Activated naive CD4-positive, alpha-beta T cell (primary cell): ENCODE results near the gene THSD4.
A peak's percentile ranks its signal among the peaks of the same experiment; 100 is the strongest.

Experiments
- DNase-seq, 4 experiments: peaks; one replicate each; lab custom pipeline; 2025; lab: John Stamatoyannopoulos, UW

Gene THSD4

DNA sequence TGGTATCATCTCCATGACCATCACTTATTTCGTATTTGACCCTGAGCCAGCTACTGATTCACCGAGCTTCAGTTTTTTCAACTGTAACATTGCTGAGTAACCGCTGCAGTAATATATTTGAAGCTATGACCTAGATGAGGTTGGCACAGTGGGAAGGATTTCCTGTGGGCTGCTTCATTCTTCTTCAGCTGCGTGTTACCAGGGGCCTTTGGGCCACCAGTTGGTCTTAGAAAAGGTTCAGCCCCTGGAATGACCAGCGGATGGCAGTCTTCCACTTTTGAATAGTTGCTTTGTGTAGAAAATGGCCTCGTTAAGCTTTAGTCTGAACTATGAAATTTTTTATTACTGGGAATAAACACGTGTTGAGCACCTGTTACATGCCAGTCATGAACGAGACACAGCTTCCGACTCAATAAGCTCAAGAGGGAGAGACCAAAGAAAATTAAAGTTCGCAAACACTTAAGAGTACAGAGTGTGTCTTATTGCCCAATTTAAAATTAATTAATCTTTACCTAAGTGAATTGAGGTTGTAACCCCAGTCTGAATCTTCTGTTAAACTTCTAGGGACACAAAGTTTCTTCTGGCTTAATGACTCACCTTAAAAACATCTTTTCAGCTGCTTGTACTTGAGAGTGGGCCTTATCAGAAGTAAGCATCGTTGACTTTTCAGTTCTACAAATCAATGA is 637.5 kb downstream of the THSD4 start:
- no peak for DNase-seq

GRCh38 chr15:71753346-71753745 is 638.1 kb downstream of the THSD4 start:
- DNase-seq: no peak

- no peak for DNase-seq
These were observed 639.4 kb downstream of the THSD4 start for GRCh38 chr15:71754660-71755059.

GRCh38 chr15:71755092-71755970 is 640.1 kb downstream of the THSD4 start:
- no peak for DNase-seq

DNA sequence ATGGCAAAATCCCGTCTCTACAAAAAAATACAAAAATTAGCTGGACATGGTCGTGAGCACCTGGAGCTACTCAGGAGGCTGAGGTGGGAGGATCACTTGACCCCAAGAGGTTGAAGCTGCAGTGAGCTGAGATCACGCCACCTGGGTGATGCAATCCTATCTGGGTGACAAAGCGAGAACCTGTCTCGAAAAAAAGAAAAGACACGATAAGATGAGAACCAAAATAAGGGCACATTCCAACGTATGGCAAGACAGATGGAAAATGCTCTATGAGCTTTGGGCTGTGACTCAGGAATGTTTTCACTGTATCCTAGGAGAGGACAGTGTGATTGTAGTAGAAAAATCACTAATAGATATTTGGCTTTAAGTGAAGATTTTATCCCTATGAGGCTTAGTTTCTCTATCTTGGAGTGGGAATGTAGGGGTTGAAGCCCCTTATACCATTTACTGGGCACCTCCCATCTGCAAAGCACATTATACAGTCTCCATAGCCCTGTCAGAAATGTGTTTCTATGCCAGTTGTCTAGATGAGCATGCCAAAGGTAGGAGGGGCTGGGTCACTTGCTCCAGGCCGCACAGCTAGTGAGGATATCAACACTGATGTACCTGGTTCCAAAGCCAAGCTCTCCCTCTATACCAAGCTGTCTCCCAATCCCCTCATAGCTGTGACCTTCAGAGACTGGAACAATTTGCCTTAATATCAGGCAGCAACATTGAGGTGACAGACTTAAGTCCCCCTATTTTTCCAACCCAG is 641.5 kb downstream of the THSD4 start:
- DNase-seq: no peak

DNA sequence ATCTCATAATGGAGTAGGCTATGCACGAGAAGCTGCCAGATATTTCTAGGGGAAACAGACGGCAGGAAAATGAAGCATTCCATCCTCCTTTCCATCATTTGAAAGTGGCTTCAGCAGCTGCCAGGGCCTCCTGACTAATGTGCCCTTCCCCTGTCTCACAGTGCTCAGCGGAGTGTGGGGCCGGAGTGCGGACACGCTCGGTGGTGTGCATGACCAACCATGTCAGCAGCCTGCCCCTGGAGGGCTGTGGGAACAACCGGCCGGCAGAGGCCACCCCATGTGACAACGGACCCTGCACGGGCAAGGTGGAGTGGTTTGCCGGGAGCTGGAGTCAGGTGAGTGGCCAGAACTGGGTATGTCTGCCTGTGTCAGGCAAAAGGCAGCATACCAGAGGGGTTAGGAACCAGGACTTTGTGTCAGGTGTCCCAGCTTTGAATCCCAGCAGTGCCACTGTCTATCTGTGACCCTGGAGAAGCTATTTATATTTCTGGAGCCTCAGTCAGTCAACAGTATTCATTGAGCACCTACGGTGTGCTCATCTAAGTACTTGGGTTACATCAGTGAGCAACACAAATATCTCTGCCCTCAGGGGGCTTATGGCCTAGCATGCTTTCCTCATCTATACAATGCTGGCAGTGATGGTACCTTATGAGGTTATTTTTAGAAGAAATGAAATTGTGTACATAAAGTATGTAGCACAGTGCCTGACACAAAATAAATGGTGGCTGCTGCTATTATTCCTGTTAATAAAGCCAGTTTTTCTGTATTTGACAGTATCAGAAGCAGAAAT is 642.7 kb downstream of the THSD4 start:
- no peak for DNase-seq

- no peak for DNase-seq
These were observed 643.4 kb downstream of the THSD4 start for GRCh38 chr15:71758711-71759110.

DNA sequence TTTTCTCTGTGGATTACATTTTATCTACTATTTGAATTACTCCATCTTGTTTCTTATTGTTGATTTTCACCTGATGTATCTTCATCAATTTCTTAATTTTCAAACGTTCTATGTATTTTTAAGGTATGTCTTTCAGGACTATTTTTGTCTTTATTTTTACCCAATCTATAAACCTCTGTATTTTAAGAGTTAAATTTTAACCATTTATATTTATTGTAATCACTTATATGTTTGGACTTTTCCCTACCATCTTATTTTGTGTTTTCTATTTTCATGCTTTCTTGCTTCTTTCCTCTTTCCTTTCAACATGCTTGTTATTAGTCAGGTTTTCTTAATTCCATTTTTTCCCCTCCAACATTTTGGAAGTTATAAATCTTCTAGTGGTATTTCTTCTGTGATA is 645.6 kb downstream of the THSD4 start:
- no peak for DNase-seq

GRCh38 chr15:71761649-71762048 is 646.4 kb downstream of the THSD4 start:
- no peak for DNase-seq

- DNase-seq: no peak
These were observed 652.9 kb downstream of the THSD4 start for GRCh38 chr15:71768184-71768583.

- no peak for DNase-seq
These were observed 658.1 kb downstream of the THSD4 start for GRCh38 chr15:71773206-71773859.

DNA sequence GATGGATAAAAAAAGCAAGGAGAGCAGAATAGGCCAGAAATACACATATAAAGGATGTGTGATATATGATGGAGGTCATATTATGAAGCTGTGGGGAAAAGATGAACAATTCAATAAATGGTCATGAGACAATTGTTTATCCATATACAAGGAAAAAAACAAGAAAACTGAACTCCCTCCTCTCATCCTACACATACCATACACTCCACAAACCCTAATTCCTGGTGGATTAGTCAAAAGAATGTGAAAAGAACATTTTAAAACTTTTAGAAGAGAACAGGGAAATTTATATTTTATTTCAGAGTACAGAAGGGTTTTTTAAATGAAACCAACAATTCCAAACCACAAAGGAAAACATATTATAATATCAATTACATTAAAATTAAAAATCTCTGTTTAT is 660.6 kb downstream of the THSD4 start:
- DNase-seq: no peak

- no peak for DNase-seq
These were observed 661.0 kb downstream of the THSD4 start for GRCh38 chr15:71776304-71776703.

- DNase-seq: no peak
These were observed 662.1 kb downstream of the THSD4 start for GRCh38 chr15:71777216-71777943.

DNA sequence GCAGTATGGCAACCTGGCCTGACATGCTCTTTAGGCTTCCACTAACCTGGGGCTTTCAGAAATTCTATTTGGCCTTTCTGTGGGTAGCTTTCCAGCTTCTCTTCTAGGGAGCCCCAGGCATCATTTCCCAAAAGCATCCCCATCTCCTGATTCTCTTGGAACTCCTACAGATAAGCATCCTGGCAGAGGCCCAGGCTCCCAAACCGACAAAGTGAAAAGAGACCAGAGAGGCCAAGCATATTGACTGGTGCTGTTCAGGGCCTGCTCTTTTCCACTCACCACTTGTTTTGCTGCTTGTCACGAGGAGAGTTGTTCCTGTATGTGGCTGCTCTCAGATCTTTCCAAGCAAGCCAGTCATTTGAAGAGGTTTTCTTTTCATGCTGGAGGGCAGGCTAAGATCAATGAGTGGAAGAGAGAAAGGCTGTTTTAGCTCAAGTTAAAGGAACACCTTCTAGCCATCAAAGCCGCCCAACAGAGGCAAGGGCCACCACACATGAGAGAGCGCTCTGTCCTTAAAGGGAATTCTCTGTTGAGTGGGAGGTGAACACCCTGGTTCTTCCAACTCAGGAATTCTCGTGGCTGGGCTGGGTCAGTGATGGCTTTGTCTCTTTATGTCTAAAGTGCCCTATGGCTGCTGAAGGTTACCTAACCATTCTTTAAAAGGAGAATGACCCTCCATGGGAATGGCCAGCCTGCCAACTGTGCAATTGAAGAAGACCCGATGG is 664.0 kb downstream of the THSD4 start:
- DNase-seq: no peak

- peak in 1 of 4 experiments; percentile 21 for DNase-seq
These were observed 665.1 kb downstream of the THSD4 start for GRCh38 chr15:71780115-71780976.

GRCh38 chr15:71781179-71781964 is 666.1 kb downstream of the THSD4 start:
- DNase-seq: no peak

GRCh38 chr15:71781965-71782265 is 666.6 kb downstream of the THSD4 start:
- DNase-seq: no peak
